ENCODE results near the gene P2RY8.
A peak's percentile ranks its signal among the peaks of the same experiment; 100 is the strongest.

The P2RY8 gene

DNA sequence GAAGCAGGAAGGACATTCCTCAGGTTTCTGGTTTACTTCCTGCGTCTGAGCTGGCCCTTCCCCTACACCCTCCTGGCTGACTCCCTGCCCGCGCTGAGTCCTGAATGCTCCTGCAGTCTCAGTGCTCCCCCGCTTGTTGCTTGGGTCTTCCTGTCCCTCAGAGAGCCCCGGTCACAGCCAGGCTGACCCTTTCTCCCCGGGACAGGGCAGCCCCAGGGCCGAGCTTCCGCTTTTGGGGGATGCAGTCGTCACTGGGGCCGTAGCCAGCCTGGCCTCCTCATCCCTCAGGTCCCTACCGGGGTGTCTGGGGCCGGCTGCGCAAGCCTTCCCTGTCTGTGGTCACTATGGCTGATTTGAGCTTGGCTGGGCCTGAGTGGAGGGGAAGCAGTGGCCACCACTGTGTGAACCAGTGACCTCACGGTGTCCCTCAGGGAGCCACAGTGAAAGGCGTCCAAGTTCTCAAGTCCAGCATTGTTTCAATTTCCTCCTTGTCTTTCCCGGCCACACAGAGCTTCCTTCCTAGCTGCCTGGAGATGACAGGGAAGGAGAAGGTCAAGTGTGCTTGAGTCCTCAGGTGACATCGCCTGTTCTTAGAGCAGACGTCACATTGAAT is 50.1 kb downstream of the P2RY8 start:
- TF ChIP-seq ZNF585B (tag by site-specific recombination; IDR thresholded peaks at IDR 0.05) (no peak), ZEB2 (tag by site-specific recombination; IDR thresholded peaks at IDR 0.05) (no peak), ZNF701 (tag by site-specific recombination; IDR thresholded peaks at IDR 0.05) (no peak), ZNF571 (tag by site-specific recombination; IDR thresholded peaks at IDR 0.05) (no peak), KLF1 (tag by site-specific recombination; IDR thresholded peaks at IDR 0.05) (no peak), ZNF776 (tag by site-specific recombination; IDR thresholded peaks at IDR 0.05; ENCODE audit: borderline replicate concordance) (no peak), KLF10 (tag by site-specific recombination; IDR thresholded peaks at IDR 0.05) (no peak), ZNF785 (tag by site-specific recombination; IDR thresholded peaks at IDR 0.05) (no peak), ZIC2 (tag by site-specific recombination; IDR thresholded peaks at IDR 0.05) (no peak)
- TF ChIP-seq, protein P1, sequence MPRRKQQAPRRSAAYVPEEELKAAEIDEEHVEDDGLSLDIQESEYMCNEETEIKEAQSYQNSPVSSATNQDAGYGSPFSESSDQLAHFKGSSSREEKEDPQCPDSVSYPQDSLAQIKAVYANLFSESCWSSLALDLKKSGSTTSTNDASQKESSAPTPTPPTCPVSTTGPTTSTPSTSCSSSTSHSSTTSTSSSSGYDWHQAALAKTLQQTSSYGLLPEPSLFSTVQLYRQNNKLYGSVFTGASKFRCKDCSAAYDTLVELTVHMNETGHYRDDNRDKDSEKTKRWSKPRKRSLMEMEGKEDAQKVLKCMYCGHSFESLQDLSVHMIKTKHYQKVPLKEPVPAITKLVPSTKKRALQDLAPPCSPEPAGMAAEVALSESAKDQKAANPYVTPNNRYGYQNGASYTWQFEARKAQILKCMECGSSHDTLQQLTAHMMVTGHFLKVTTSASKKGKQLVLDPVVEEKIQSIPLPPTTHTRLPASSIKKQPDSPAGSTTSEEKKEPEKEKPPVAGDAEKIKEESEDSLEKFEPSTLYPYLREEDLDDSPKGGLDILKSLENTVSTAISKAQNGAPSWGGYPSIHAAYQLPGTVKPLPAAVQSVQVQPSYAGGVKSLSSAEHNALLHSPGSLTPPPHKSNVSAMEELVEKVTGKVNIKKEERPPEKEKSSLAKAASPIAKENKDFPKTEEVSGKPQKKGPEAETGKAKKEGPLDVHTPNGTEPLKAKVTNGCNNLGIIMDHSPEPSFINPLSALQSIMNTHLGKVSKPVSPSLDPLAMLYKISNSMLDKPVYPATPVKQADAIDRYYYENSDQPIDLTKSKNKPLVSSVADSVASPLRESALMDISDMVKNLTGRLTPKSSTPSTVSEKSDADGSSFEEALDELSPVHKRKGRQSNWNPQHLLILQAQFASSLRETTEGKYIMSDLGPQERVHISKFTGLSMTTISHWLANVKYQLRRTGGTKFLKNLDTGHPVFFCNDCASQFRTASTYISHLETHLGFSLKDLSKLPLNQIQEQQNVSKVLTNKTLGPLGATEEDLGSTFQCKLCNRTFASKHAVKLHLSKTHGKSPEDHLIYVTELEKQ (tag by site-specific recombination; IDR thresholded peaks at IDR 0.05; ENCODE audit: borderline replicate concordance) = no peak
- TF ChIP-seq, protein P2, sequence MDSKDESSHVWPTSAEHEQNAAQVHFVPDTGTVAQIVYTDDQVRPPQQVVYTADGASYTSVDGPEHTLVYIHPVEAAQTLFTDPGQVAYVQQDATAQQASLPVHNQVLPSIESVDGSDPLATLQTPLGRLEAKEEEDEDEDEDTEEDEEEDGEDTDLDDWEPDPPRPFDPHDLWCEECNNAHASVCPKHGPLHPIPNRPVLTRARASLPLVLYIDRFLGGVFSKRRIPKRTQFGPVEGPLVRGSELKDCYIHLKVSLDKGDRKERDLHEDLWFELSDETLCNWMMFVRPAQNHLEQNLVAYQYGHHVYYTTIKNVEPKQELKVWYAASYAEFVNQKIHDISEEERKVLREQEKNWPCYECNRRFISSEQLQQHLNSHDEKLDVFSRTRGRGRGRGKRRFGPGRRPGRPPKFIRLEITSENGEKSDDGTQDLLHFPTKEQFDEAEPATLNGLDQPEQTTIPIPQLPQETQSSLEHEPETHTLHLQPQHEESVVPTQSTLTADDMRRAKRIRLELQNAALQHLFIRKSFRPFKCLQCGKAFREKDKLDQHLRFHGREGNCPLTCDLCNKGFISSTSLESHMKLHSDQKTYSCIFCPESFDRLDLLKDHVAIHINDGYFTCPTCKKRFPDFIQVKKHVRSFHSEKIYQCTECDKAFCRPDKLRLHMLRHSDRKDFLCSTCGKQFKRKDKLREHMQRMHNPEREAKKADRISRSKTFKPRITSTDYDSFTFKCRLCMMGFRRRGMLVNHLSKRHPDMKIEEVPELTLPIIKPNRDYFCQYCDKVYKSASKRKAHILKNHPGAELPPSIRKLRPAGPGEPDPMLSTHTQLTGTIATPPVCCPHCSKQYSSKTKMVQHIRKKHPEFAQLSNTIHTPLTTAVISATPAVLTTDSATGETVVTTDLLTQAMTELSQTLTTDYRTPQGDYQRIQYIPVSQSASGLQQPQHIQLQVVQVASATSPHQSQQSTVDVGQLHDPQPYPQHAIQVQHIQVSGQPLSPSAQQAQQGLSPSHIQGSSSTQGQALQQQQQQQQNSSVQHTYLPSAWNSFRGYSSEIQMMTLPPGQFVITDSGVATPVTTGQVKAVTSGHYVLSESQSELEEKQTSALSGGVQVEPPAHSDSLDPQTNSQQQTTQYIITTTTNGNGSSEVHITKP (tag by site-specific recombination; IDR thresholded peaks at IDR 0.05) = no peak
- TF ChIP-seq, protein P3, sequence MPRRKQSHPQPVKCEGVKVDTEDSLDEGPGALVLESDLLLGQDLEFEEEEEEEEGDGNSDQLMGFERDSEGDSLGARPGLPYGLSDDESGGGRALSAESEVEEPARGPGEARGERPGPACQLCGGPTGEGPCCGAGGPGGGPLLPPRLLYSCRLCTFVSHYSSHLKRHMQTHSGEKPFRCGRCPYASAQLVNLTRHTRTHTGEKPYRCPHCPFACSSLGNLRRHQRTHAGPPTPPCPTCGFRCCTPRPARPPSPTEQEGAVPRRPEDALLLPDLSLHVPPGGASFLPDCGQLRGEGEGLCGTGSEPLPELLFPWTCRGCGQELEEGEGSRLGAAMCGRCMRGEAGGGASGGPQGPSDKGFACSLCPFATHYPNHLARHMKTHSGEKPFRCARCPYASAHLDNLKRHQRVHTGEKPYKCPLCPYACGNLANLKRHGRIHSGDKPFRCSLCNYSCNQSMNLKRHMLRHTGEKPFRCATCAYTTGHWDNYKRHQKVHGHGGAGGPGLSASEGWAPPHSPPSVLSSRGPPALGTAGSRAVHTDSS (tag by site-specific recombination; IDR thresholded peaks at IDR 0.05) = no peak
- H3K36me3 ChIP-seq (ENCODE audit: control insufficient read depth in 2 of 2, insufficient read depth in 1 of 2, low read length in 2 of 2) = no peaks in the 10 kb centered on the region
- POLR2A ChIA-PET = no interaction called here
- H3K4me1 ChIP-seq (ENCODE audit: control insufficient read depth, insufficient read depth, low read length) = no peaks in the 10 kb centered on the region
- no peak overlapping the region for H3K27ac ChIP-seq (ENCODE audit: extremely low read depth, low read depth, low read length)
- H3K4me3 ChIP-seq (ENCODE audit: low read depth, low read length) = no peak overlapping the region
- CTCF ChIA-PET = no interaction called here
- H3K9me3 ChIP-seq (ENCODE audit: control insufficient read depth, insufficient read depth, low read depth, low read length) = no peaks in the 10 kb centered on the region

DNA sequence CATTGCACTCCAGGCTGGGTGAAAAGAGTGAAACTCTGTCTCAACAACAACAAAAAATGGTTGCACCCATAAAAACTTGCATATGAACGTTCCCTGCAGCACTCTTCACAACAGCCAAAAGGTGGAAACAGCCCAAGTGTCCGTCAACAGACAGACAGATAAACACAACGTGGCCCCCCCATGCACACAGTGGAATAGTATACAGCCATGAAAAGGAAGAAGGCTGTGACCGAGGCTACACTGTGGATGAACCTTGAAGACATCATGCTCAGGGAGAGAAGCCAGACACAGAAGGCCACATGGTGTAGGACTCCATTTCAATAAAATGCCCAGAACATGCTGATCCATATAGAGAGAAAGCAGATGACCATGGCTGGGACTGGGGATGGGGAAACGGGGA is 50.8 kb downstream of the P2RY8 start:
- TF ChIP-seq ZNF571 (tag by site-specific recombination; IDR thresholded peaks at IDR 0.05) (no peak), ZNF146 (tag by site-specific recombination; IDR thresholded peaks at IDR 0.05) (peak; percentile 97), SETDB1 (IDR thresholded peaks at IDR 0.05; ENCODE audit: insufficient read length, low read length) (peak; percentile 13)
- TF ChIP-seq, protein P4, sequence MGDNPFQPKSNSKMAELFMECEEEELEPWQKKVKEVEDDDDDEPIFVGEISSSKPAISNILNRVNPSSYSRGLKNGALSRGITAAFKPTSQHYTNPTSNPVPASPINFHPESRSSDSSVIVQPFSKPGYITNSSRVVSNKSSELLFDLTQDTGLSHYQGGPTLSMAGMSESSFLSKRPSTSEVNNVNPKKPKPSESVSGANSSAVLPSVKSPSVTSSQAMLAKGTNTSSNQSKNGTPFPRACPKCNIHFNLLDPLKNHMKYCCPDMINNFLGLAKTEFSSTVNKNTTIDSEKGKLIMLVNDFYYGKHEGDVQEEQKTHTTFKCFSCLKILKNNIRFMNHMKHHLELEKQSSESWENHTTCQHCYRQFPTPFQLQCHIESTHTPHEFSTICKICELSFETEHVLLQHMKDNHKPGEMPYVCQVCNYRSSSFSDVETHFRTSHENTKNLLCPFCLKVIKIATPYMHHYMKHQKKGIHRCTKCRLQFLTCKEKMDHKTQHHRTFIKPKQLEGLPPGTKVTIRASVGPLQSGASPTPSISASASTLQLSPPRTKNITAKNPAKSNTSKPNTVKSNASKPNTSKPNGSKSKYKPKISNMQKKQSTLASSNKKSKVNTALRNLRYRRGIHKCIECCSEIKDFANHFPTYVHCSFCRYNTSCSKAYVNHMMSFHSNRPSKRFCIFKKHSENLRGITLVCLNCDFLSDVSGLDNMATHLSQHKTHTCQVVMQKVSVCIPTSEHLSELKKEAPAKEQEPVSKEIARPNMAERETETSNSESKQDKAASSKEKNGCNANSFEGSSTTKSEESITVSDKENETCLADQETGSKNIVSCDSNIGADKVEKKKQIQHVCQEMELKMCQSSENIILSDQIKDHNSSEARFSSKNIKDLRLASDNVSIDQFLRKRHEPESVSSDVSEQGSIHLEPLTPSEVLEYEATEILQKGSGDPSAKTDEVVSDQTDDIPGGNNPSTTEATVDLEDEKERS (tag by site-specific recombination; IDR thresholded peaks at IDR 0.05) = 0 out of 2 replicates have a peak, but pooled peaks have one; percentile 42
- TF ChIP-seq, protein P3 (tag by site-specific recombination; IDR thresholded peaks at IDR 0.05) = peak; percentile 21; the same call in 1 of the 2 replicates
- no peaks in the 10 kb centered on the region for H3K9me3 ChIP-seq (ENCODE audit: control insufficient read depth, insufficient read depth, low read depth, low read length)
- no peak overlapping the region for H3K27ac ChIP-seq (ENCODE audit: extremely low read depth, low read depth, low read length)
- ChIA-PET CTCF (no interaction called here), POLR2A (no interaction called here)
- H3K4me3 ChIP-seq (ENCODE audit: low read depth, low read length) = no peak overlapping the region
- no peaks in the 10 kb centered on the region for H3K4me1 ChIP-seq (ENCODE audit: control insufficient read depth, insufficient read depth, low read length)
- no peaks in the 10 kb centered on the region for H3K36me3 ChIP-seq (ENCODE audit: control insufficient read depth in 2 of 2, insufficient read depth in 1 of 2, low read length in 2 of 2)

Measured in HEK293 (cell line).